NOMO-1 treated with DMSO at 0.1 percent for 48 hours (cell line): ENCODE data around the gene SND1.
"Not testable (repeated sequence)": the region's sequence is repeated elsewhere in the genome, so short reads cannot be mapped to it uniquely, and the experiment has no call there.

ENCODE experiments used
- DNase-seq: peaks from one replicate; lab custom pipeline; 2025; ENCODE audit not compliant: unreplicated experiment; lab: John Stamatoyannopoulos, UW

Gene SND1

GRCh38 chr7:127902753-127903152 is 250.8 kb downstream of the SND1 start:
- DNase-seq: not testable (repeated sequence)

- DNase-seq: no peak
Observed at GRCh38 chr7:127903892-127904669, 252.1 kb downstream of the SND1 start.

GRCh38 chr7:127904670-127904985 is 252.6 kb downstream of the SND1 start:
- DNase-seq: no peak

GRCh38 chr7:127905021-127905420 is 253.0 kb downstream of the SND1 start:
- no peak for DNase-seq

GRCh38 chr7:127905491-127906330 is 253.7 kb downstream of the SND1 start:
- DNase-seq: no peak

- no peak for DNase-seq
Observed at GRCh38 chr7:127907110-127908040, 255.4 kb downstream of the SND1 start.

- DNase-seq: no peak
Observed at GRCh38 chr7:127908430-127909258, 256.6 kb downstream of the SND1 start.

- DNase-seq: no peak
Observed at GRCh38 chr7:127909424-127910152, 257.6 kb downstream of the SND1 start.

GRCh38 chr7:127910670-127911069 is 258.7 kb downstream of the SND1 start:
- no peak for DNase-seq

GRCh38 chr7:127911968-127912511 is 260.0 kb downstream of the SND1 start:
- no peak for DNase-seq

- DNase-seq: no peak
Observed at GRCh38 chr7:127912901-127913300, 260.9 kb downstream of the SND1 start.

- DNase-seq: no peak
Observed at GRCh38 chr7:127913686-127914085, 261.7 kb downstream of the SND1 start.

- DNase-seq: no peak
Observed at GRCh38 chr7:127914693-127915092, 262.7 kb downstream of the SND1 start.

GRCh38 chr7:127916735-127917134 is 264.7 kb downstream of the SND1 start:
- no peak for DNase-seq

GRCh38 chr7:127918130-127918529 is 266.1 kb downstream of the SND1 start:
- DNase-seq: no peak

GRCh38 chr7:127920787-127921438 is 268.9 kb downstream of the SND1 start:
- no peak for DNase-seq

GRCh38 chr7:127922656-127923055 is 270.7 kb downstream of the SND1 start:
- no peak for DNase-seq

GRCh38 chr7:127924874-127925273 is 272.9 kb downstream of the SND1 start:
- no peak for DNase-seq

GRCh38 chr7:127927348-127927696 is 275.3 kb downstream of the SND1 start:
- no peak for DNase-seq
